ENCODE measurements around the gene HMOX1.
"Not testable (repeated sequence)": the region's sequence is repeated elsewhere in the genome, so short reads cannot be mapped to it uniquely, and the experiment has no call there.

HMOX1 gene

DNA sequence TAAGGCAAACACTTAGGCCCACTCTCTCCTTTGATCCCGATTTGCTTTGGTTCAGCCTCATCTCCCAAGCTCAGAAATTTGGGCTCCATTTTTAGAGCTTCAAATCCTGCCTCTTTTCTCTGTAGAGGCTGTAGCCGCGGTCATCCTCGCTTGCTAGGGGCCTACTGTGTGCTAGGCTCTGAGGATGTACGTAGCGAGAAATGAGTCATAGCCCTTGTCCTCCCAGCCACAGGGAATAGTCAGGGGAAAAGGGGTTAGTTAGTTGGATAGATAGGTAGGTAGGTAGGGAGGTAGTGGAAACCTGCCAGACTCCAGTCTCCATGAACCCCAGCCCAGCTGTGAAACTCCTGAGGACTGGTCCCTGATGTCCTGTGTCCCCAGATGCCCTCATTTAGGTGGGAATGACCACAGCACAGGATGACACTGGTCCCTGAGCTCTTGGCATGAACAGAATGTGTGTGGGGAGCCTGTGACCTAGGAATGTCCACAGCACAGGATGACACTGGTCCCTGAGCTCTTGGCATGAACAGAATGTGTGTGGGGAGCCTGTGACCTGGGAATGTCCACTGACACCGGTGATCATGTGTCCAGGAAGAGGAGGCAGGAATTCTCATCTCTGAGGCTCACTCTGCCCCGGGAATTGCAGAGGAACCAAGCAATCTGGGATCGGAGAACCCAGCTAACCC, 21.4 kb upstream of the HMOX1 start:
- H3K4me3 ChIP-seq (ENCODE audit: control insufficient read depth, low read depth, low read length), result no peak overlapping the region
- no peak for DNase-seq (ENCODE audit: low read depth)
- TF ChIP-seq, protein P1, sequence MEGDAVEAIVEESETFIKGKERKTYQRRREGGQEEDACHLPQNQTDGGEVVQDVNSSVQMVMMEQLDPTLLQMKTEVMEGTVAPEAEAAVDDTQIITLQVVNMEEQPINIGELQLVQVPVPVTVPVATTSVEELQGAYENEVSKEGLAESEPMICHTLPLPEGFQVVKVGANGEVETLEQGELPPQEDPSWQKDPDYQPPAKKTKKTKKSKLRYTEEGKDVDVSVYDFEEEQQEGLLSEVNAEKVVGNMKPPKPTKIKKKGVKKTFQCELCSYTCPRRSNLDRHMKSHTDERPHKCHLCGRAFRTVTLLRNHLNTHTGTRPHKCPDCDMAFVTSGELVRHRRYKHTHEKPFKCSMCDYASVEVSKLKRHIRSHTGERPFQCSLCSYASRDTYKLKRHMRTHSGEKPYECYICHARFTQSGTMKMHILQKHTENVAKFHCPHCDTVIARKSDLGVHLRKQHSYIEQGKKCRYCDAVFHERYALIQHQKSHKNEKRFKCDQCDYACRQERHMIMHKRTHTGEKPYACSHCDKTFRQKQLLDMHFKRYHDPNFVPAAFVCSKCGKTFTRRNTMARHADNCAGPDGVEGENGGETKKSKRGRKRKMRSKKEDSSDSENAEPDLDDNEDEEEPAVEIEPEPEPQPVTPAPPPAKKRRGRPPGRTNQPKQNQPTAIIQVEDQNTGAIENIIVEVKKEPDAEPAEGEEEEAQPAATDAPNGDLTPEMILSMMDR (conservative IDR thresholded peaks at IDR 0.05; ENCODE audit: control insufficient read depth, insufficient read depth, low read depth, low read length), result no peak

DNA sequence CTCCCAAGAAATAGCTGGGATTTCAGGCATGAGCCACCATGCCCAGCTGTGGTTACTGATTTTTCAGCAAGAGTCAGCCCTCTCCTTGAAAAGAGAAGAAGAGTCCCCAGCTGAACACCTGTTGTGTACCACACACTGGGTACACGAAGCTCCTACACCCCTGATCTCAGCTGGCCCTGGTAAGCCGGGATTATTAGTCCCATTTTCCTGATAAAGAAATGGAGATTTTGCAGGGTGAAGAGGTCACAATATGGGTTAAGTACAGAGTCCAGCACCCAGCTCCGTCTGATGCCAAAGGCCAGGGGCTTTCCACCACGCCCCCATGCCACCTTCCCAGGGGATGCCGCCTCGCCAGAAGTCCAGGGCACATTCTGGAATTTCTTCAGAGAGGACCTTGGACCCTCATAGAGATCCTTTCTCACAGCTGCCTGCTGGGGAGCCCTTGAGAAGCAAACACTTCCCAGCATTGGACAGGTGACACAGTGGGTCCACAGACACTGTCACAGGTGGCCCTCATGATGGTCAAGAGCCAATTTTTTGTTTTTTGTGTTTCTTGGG, 19.8 kb upstream of the HMOX1 start:
- no peak overlapping the region for H3K4me3 ChIP-seq (ENCODE audit: control insufficient read depth, low read depth, low read length)
- DNase-seq (ENCODE audit: low read depth), result no peak
- TF ChIP-seq, protein P1 (conservative IDR thresholded peaks at IDR 0.05; ENCODE audit: control insufficient read depth, insufficient read depth, low read depth, low read length), result no peak

DNA sequence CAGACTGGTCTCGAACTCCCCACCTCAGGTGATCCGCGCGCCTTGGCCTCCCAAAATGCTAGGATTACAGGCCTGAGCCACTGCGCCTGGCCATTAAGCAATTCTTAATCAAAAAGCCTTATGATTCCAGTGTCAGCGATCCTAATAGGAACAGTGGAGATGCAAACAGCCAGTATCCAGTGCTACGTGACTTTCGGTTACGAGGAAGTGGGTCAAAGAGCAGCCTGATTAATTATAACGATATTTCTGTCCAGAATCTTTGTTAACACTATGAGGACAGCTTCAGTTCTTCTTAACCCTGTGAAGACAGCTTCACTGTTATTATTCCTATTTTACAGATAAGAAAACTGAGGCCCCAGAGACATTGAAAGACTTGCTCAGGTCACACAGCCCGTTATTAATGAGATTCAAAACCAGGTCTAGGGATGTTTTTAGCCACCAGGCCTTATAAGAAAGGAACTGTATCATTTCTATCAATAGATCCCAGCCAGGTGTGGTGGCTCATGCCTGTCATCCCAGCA, 17.3 kb upstream of the HMOX1 start:
- no peak for DNase-seq (ENCODE audit: low read depth)
- no peak overlapping the region for H3K4me3 ChIP-seq (ENCODE audit: control insufficient read depth, low read depth, low read length)
- TF ChIP-seq, protein P1 (conservative IDR thresholded peaks at IDR 0.05; ENCODE audit: control insufficient read depth, insufficient read depth, low read depth, low read length), result no peak

DNA sequence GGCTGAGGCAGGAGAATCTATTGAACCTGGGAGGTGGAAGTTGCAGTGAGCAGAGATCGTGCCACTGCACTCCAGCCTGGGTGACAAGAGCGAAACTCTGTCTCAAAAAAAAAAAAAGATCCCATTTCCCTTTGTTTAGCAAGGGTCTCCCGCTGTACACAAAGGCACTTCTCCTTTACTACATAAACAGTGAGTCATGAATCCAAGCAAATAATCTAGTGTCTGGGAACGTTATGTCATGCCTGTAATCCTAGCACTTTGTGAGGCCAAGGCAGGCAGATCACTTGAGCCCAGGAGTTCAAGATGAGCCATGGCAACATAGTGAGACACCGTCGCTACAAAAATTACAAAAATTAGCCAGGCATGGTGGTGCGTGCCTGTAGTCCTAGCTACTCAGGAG, 16.7 kb upstream of the HMOX1 start:
- not testable (repeated sequence) for H3K4me3 ChIP-seq (ENCODE audit: control insufficient read depth, low read depth, low read length)
- peak; percentile 72 for DNase-seq (ENCODE audit: low read depth)

DNA sequence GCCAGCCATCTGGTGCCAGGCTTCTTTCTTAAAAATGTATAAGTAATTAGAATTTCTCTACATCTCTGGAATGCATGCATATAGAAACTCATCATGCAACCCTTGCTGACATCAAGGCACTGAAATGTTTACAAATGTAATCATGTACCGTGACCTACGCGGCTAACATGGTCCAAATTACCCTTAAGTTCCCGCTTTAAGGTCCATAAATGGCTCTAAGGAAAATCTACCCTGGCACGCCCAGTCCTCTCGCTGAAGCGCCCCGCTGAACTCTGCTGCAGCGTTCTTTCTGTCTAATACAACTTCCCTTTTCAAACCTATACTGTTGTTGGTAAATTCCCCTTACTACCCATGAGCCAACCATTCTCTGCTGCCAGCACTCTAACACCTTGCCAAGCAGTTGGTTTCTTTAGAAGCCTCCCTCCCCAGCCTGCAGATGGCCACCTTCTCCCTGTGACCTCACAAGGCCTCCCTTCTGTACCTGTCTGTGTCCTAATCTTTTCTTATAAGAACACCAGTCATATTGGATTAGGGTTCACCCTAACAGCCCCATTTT, 13.5 kb upstream of the HMOX1 start:
- no peak for DNase-seq (ENCODE audit: low read depth)
- no peak overlapping the region for H3K4me3 ChIP-seq (ENCODE audit: control insufficient read depth, low read depth, low read length)
- TF ChIP-seq, protein P1 (conservative IDR thresholded peaks at IDR 0.05; ENCODE audit: control insufficient read depth, insufficient read depth, low read depth, low read length), result no peak

DNA sequence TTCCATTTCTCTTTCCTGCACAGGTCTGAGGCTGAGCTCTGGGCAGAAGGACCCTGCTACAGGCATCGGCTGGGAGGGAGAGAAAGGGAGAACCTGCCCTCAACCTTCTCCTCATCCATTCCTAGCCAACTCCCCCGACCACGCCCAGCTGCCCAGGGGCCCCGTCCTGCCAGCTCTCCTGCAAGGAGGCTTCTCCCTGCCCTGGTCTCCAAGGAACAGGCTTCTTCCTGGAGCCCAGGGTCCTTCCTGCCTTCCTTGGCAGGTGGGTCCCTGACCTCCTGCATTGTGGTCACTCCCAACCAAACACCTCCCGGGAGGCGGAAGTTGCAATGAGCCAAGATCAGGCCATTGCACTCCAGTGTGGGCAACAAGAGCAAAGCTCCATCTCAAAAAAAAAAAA, 12.5 kb upstream of the HMOX1 start:
- no peak overlapping the region for H3K4me3 ChIP-seq (ENCODE audit: control insufficient read depth, low read depth, low read length)
- DNase-seq (ENCODE audit: low read depth), result no peak
- TF ChIP-seq, protein P1 (conservative IDR thresholded peaks at IDR 0.05; ENCODE audit: control insufficient read depth, insufficient read depth, low read depth, low read length), result no peak

DNA sequence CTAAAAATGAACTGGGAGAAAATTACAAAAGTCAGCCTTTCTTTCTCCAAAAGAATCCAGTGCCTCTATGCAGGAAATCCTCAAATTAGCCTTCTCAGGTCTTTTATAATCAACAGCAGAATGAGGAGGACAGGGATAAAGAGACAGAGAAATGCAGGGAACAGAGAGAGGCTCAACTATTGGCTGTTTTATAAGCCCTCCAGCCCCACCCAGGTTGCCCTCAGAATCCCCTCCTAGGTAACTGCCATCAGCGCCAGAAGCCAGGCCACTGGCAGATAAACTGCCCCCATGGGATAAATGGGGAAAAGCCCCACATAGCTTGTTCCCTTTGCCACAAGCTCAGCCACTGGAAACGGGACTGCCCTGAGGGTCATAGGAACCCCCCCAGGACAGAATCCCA, 10.9 kb upstream of the HMOX1 start:
- H3K4me3 ChIP-seq (ENCODE audit: control insufficient read depth, low read depth, low read length), result no peak overlapping the region
- DNase-seq (ENCODE audit: low read depth), result no peak
- TF ChIP-seq, protein P1 (conservative IDR thresholded peaks at IDR 0.05; ENCODE audit: control insufficient read depth, insufficient read depth, low read depth, low read length), result no peak

Data from fibroblast of mammary gland (primary cell).